HG03139 (cell line): ENCODE measurements around the gene P4HB.

Experiments
- ATAC-seq: cut with Tn5 transposase; IDR thresholded peaks from one replicate; pipeline ENCODE4 v1.9.1; 2021; ENCODE audit not compliant: unreplicated experiment

Gene P4HB

GRCh38 chr17:81859906-81860755 lies at the start of gene P4HB:
TSS of gene P4HB (minus strand) at chr17:81860535. CDS start at chr17:81860471, 64 bp downstream.
- no peak for ATAC-seq

GRCh38 chr17:81909231-81909630 lies 48.9 kb upstream of the P4HB start:
- no peak for ATAC-seq

GRCh38 chr17:81908793-81909192 lies 48.5 kb upstream of the P4HB start:
- no peak for ATAC-seq

- ATAC-seq: no peak
Observed at GRCh38 chr17:81907219-81908145, 47.1 kb upstream of the P4HB start.

GRCh38 chr17:81906476-81907218 lies 46.3 kb upstream of the P4HB start:
- ATAC-seq: no peak

- no peak for ATAC-seq
Observed at GRCh38 chr17:81905993-81906392, 45.7 kb upstream of the P4HB start.

- ATAC-seq: no peak
Observed at GRCh38 chr17:81905424-81905875, 45.1 kb upstream of the P4HB start.

- ATAC-seq: no peak
Observed at GRCh38 chr17:81904600-81905423, 44.5 kb upstream of the P4HB start.

GRCh38 chr17:81903896-81904599 lies 43.7 kb upstream of the P4HB start:
- no peak for ATAC-seq

GRCh38 chr17:81903415-81903831 lies 43.1 kb upstream of the P4HB start:
- no peak for ATAC-seq

- no peak for ATAC-seq
Observed at GRCh38 chr17:81902653-81903414, 42.5 kb upstream of the P4HB start.

- no peak for ATAC-seq
Observed at GRCh38 chr17:81902023-81902652, 41.8 kb upstream of the P4HB start, which contains the start of gene NPB. TSS of gene NPB (plus strand) at chr17:81902238. CDS start at chr17:81902278, 40 bp downstream.

GRCh38 chr17:81901167-81902022 lies 41.1 kb upstream of the P4HB start:
- no peak for ATAC-seq

GRCh38 chr17:81900181-81900820 lies 40.0 kb upstream of the P4HB start:
- ATAC-seq: no peak

GRCh38 chr17:81899514-81900166 lies 39.3 kb upstream of the P4HB start:
- no peak for ATAC-seq

GRCh38 chr17:81898885-81899284 lies 38.5 kb upstream of the P4HB start:
- ATAC-seq: no peak
